ENCODE measurements around the gene BMP7. TPM values are rescaled to one million over a fixed set of nuclear protein-coding genes. Genes with fewer than 3 reads are reported as not detected.

Gene BMP7
- total and polyA plus RNA-seq, 2 of the 13 experiments (the other 11 are each of a cell fraction or from before 2014, with no cell fraction given): not detected

GRCh38 chr20:57216669-57217068, 49.8 kb downstream of the BMP7 start:
- H2AFZ ChIP-seq (ENCODE audit: low read length): no peak overlapping the region

More at GRCh38 chr20:57216669-57217068, 49.8 kb downstream of the BMP7 start:
- H3K4me2 ChIP-seq (ENCODE audit: low read depth, low read length): no peak overlapping the region
- no peaks in the 10 kb centered on the region for H3K36me3 ChIP-seq (replicated peaks in 1 of 2; ENCODE audit: control insufficient read depth in 1 of 2, insufficient read depth in 2 of 2, low read length in 2 of 2)
- no peak overlapping the region for H3K27ac ChIP-seq (ENCODE audit: extremely low read length, insufficient read depth, low read length)
- no peak for ATAC-seq
- intact Hi-C loops (cut with micrococcal nuclease; ENCODE audit: unreplicated experiment) (no loop called here), in situ Hi-C loops (cut with HindIII; ENCODE audit: extremely low pct_ligation_motif_present, low pct_unique_long_range_greater_than_20kb) (no loop called here)
- H3K27me3 ChIP-seq (ENCODE audit: control insufficient read depth in 1 of 2, insufficient read depth in 2 of 2, low read length in 2 of 2): peaks cover 15 to 55% of the 10 kb centered on the region in 2 experiments; a peak in 4 of 5 replicates
- CTCF ChIA-PET (ENCODE audit: low intra/inter-chr PET ratio, low total read pairs): no interaction called here
- no peaks in the 10 kb centered on the region; the same call in 1 of the 2 replicates for H4K20me1 ChIP-seq (ENCODE audit: insufficient read depth, low read length)
- no peak overlapping the region for H3K9ac ChIP-seq (ENCODE audit: insufficient read depth, low read depth, low read length)
- POLR2A ChIA-PET: no interaction called here
- BruUV-seq (replicated peaks): no TSS peak
- no peak for FAIRE-seq
- TF ChIP-seq ZNF766 (CRISPR knock-in tag; IDR thresholded peaks at IDR 0.05; ENCODE audit: borderline replicate concordance) (no peak), TFAP4 (IDR thresholded peaks at IDR 0.05; ENCODE audit: borderline replicate concordance, low read depth) (no peak), NR2C2 (CRISPR knock-in tag; IDR thresholded peaks at IDR 0.05; ENCODE audit: borderline replicate concordance) (no peak), ZNF687 (CRISPR knock-in tag; IDR thresholded peaks at IDR 0.05) (no peak)
- no peak overlapping the region for H3K4me3 ChIP-seq (replicated peaks in 1 of 3; ENCODE audit: insufficient read depth in 1 of 3, low read depth in 2 of 3, low read length in 3 of 3)
- WGBS (ENCODE audit: low lambda C conversion rate): 22% methylated on average over 7 of the region's 9 CpGs
- H3K4me1 ChIP-seq (ENCODE audit: insufficient read depth, low read length): no peaks in the 10 kb centered on the region
- H3K9me3 ChIP-seq (ENCODE audit: low read length): no peaks in the 10 kb centered on the region
- DNase-seq (ENCODE audit: low spot score): no peak
- H3K79me2 ChIP-seq (ENCODE audit: insufficient read depth, low read length): no peaks in the 10 kb centered on the region
